ENCODE measurements around the gene PPP1R3A.

The PPP1R3A gene

GRCh38 chr7:113915956-113916355, 2.9 kb downstream of the PPP1R3A start:
- H3K9ac ChIP-seq (ENCODE audit: low read depth, low read length): no peak overlapping the region

GRCh38 chr7:113912876-113913275, 5.9 kb downstream of the PPP1R3A start:
- Histone ChIP-seq H3K4me1 (ENCODE audit: insufficient read depth, low read length) (no peaks in the 10 kb centered on the region), H3K9ac (ENCODE audit: low read depth, low read length) (no peak overlapping the region), H3K36me3 (ENCODE audit: insufficient read depth, low read length) (no peaks in the 10 kb centered on the region), H3K9me3 (ENCODE audit: control insufficient read depth, insufficient read depth, low read length) (no peaks in the 10 kb centered on the region)

More at GRCh38 chr7:113915956-113916355, 2.9 kb downstream of the PPP1R3A start:
- no peaks in the 10 kb centered on the region for H3K4me1 ChIP-seq (ENCODE audit: insufficient read depth, low read length)
- no peaks in the 10 kb centered on the region for H3K36me3 ChIP-seq (ENCODE audit: insufficient read depth, low read length)
- no peaks in the 10 kb centered on the region for H3K9me3 ChIP-seq (ENCODE audit: control insufficient read depth, insufficient read depth, low read length)

- Histone ChIP-seq H3K9me3 (ENCODE audit: control insufficient read depth, insufficient read depth, low read length) (no peaks in the 10 kb centered on the region), H3K9ac (ENCODE audit: low read depth, low read length) (no peak overlapping the region), H3K36me3 (ENCODE audit: insufficient read depth, low read length) (no peaks in the 10 kb centered on the region), H3K4me1 (ENCODE audit: insufficient read depth, low read length) (no peaks in the 10 kb centered on the region)
These were observed 11.2 kb downstream of the PPP1R3A start for GRCh38 chr7:113907617-113908016.

GRCh38 chr7:113904521-113904920, 14.3 kb downstream of the PPP1R3A start:
- Histone ChIP-seq H3K9me3 (ENCODE audit: control insufficient read depth, insufficient read depth, low read length) (no peaks in the 10 kb centered on the region), H3K9ac (ENCODE audit: low read depth, low read length) (no peak overlapping the region)

GRCh38 chr7:113892818-113893217, 26.0 kb downstream of the PPP1R3A start:
- H3K9me3 ChIP-seq (ENCODE audit: control insufficient read depth, insufficient read depth, low read length): no peaks in the 10 kb centered on the region
- no peaks in the 10 kb centered on the region for H3K36me3 ChIP-seq (ENCODE audit: insufficient read depth, low read length)
- no peaks in the 10 kb centered on the region for H3K4me1 ChIP-seq (ENCODE audit: insufficient read depth, low read length)
- no peak overlapping the region for H3K9ac ChIP-seq (ENCODE audit: low read depth, low read length)

More at GRCh38 chr7:113904521-113904920, 14.3 kb downstream of the PPP1R3A start:
- no peaks in the 10 kb centered on the region for H3K4me1 ChIP-seq (ENCODE audit: insufficient read depth, low read length)
- H3K36me3 ChIP-seq (ENCODE audit: insufficient read depth, low read length): no peaks in the 10 kb centered on the region

GRCh38 chr7:113891828-113892227, 27.0 kb downstream of the PPP1R3A start:
- no peak overlapping the region for H3K9ac ChIP-seq (ENCODE audit: low read depth, low read length)
- H3K4me1 ChIP-seq (ENCODE audit: insufficient read depth, low read length): no peaks in the 10 kb centered on the region
- no peaks in the 10 kb centered on the region for H3K36me3 ChIP-seq (ENCODE audit: insufficient read depth, low read length)
- H3K9me3 ChIP-seq (ENCODE audit: control insufficient read depth, insufficient read depth, low read length): no peaks in the 10 kb centered on the region

GRCh38 chr7:113891031-113891350, 27.8 kb downstream of the PPP1R3A start:
- Histone ChIP-seq H3K9me3 (ENCODE audit: control insufficient read depth, insufficient read depth, low read length) (no peaks in the 10 kb centered on the region; the same call in 1 of the 2 replicates), H3K4me1 (ENCODE audit: insufficient read depth, low read length) (no peaks in the 10 kb centered on the region), H3K9ac (ENCODE audit: low read depth, low read length) (no peak overlapping the region), H3K36me3 (ENCODE audit: insufficient read depth, low read length) (no peaks in the 10 kb centered on the region)

- H3K36me3 ChIP-seq (ENCODE audit: insufficient read depth, low read length): no peaks in the 10 kb centered on the region
- no peaks in the 10 kb centered on the region; the same call in 1 of the 2 replicates for H3K9me3 ChIP-seq (ENCODE audit: control insufficient read depth, insufficient read depth, low read length)
- no peaks in the 10 kb centered on the region for H3K4me1 ChIP-seq (ENCODE audit: insufficient read depth, low read length)
- no peak overlapping the region for H3K9ac ChIP-seq (ENCODE audit: low read depth, low read length)
These were observed 28.3 kb downstream of the PPP1R3A start for GRCh38 chr7:113890331-113891030.

GRCh38 chr7:113883096-113883495, 35.7 kb downstream of the PPP1R3A start:
- Histone ChIP-seq H3K9ac (ENCODE audit: low read depth, low read length) (no peak overlapping the region), H3K36me3 (ENCODE audit: insufficient read depth, low read length) (no peaks in the 10 kb centered on the region), H3K4me1 (ENCODE audit: insufficient read depth, low read length) (no peaks in the 10 kb centered on the region), H3K9me3 (ENCODE audit: control insufficient read depth, insufficient read depth, low read length) (no peaks in the 10 kb centered on the region; the same call in 1 of the 2 replicates)

GRCh38 chr7:113880559-113880958, 38.2 kb downstream of the PPP1R3A start:
- no peaks in the 10 kb centered on the region for H3K36me3 ChIP-seq (ENCODE audit: insufficient read depth, low read length)
- H3K9me3 ChIP-seq (ENCODE audit: control insufficient read depth, insufficient read depth, low read length): no peaks in the 10 kb centered on the region
- H3K9ac ChIP-seq (ENCODE audit: low read depth, low read length): no peak overlapping the region
- H3K4me1 ChIP-seq (ENCODE audit: insufficient read depth, low read length): no peaks in the 10 kb centered on the region

GRCh38 chr7:113878394-113878992, 40.3 kb downstream of the PPP1R3A start:
- no peak overlapping the region for H3K9ac ChIP-seq (ENCODE audit: low read depth, low read length)
- no peaks in the 10 kb centered on the region for H3K4me1 ChIP-seq (ENCODE audit: insufficient read depth, low read length)
- no peaks in the 10 kb centered on the region for H3K9me3 ChIP-seq (ENCODE audit: control insufficient read depth, insufficient read depth, low read length)
- H3K36me3 ChIP-seq (ENCODE audit: insufficient read depth, low read length): no peaks in the 10 kb centered on the region

- Histone ChIP-seq H3K9ac (ENCODE audit: low read depth, low read length) (no peak overlapping the region), H3K4me1 (ENCODE audit: insufficient read depth, low read length) (no peaks in the 10 kb centered on the region), H3K36me3 (ENCODE audit: insufficient read depth, low read length) (no peaks in the 10 kb centered on the region), H3K9me3 (ENCODE audit: control insufficient read depth, insufficient read depth, low read length) (no peaks in the 10 kb centered on the region)
These were observed 43.6 kb downstream of the PPP1R3A start for GRCh38 chr7:113875224-113875623.

- H3K36me3 ChIP-seq (ENCODE audit: insufficient read depth, low read length): no peaks in the 10 kb centered on the region
- H3K9me3 ChIP-seq (ENCODE audit: control insufficient read depth, insufficient read depth, low read length): no peaks in the 10 kb centered on the region
- no peaks in the 10 kb centered on the region for H3K4me1 ChIP-seq (ENCODE audit: insufficient read depth, low read length)
- no peak overlapping the region for H3K9ac ChIP-seq (ENCODE audit: low read depth, low read length)
These were observed 45.2 kb downstream of the PPP1R3A start for GRCh38 chr7:113873554-113874151.

GRCh38 chr7:113872981-113873380, 45.8 kb downstream of the PPP1R3A start:
- H3K36me3 ChIP-seq (ENCODE audit: insufficient read depth, low read length): no peaks in the 10 kb centered on the region
- no peak overlapping the region for H3K9ac ChIP-seq (ENCODE audit: low read depth, low read length)
- no peaks in the 10 kb centered on the region for H3K4me1 ChIP-seq (ENCODE audit: insufficient read depth, low read length)
- no peaks in the 10 kb centered on the region for H3K9me3 ChIP-seq (ENCODE audit: control insufficient read depth, insufficient read depth, low read length)

- no peaks in the 10 kb centered on the region for H3K4me1 ChIP-seq (ENCODE audit: insufficient read depth, low read length)
- no peak overlapping the region for H3K9ac ChIP-seq (ENCODE audit: low read depth, low read length)
- H3K9me3 ChIP-seq (ENCODE audit: control insufficient read depth, insufficient read depth, low read length): no peaks in the 10 kb centered on the region
- H3K36me3 ChIP-seq (ENCODE audit: insufficient read depth, low read length): no peaks in the 10 kb centered on the region
These were observed 51.5 kb downstream of the PPP1R3A start for GRCh38 chr7:113867325-113867724.
